HG02763 (cell line): ENCODE data around the gene IMMT.
"Not testable (repeated sequence)": the region's sequence is repeated elsewhere in the genome, so short reads cannot be mapped to it uniquely, and the experiment has no call there.

ENCODE experiments used
- ATAC-seq: cut with Tn5 transposase; IDR thresholded peaks from one replicate; pipeline ENCODE4 v1.9.1; 2021; ENCODE audit warnings: mild to moderate bottlenecking, moderate library complexity; ENCODE audit not compliant: unreplicated experiment

IMMT gene

DNA sequence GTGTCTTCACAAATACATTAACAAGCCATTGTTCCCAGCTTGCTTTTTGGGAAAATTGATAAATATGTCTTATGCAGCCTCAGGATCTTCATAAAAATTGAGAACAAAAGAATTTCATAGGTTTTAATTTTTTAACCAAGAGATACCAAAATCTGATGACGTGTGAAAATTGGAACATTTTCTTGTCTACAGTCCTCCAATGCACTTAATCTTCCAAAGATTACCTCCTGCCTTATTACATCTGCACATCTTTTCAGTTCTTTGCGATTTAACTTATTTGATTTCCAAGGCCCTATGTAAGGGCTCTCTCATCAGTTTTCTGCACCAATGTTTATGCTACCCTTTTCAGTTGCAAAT is 7.1 kb upstream of the IMMT start:
- no peak for ATAC-seq

DNA sequence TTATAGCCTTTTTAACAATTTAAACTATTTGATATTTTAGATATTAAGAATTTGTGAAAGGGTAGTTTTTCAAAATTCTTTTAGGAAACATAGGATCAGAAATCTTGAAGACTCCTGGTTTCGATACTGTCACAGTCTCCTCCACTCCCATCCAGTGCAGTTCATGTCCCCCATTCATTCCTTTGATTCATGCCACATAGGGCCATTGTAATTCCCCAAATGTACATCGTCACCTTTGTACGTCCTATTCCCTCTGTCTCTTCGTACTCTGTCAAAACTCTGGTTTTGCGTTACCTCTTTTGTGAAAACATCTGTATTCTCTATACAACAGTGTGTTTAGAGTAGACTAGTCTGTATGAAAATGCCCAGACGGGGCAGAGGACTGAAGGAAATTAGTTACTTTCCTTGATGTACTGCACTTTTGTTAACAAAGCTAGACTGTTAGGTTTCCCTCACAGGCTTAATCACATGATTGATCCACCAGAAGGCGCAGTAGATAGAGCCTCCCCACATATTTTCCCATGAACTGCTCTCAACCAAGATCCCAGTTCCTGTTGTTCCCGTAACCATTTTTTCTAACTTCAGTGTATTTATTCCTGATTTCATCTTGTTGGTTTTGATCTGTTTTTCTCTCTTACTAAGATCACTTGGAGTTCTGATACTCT is 6.5 kb upstream of the IMMT start:
- no peak for ATAC-seq

DNA sequence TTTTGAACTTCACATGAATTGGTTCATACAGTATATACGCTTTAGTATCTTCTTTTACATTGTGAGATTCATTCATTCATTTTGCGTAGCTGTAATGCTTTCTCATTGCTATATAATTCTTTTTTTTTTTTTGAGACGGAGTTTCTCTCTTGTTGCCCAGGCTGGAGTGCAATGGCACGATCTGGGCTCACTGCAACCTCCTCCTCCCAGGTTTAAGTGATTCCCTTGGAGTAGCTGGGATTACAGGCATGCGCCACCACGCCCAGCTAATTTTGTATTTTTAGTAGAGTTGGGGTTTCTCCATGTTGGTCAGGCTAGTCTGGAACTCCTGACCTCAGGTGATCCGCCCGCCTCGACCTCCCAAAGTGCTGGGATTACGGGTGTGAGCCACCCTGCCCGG is 5.3 kb upstream of the IMMT start:
- ATAC-seq = not testable (repeated sequence)

- ATAC-seq = no peak
Observed at GRCh38 chr2:86199834-86200177, 4.5 kb upstream of the IMMT start.

GRCh38 chr2:86195808-86196387 is 636 bp upstream of the IMMT start:
- no peak for ATAC-seq

DNA sequence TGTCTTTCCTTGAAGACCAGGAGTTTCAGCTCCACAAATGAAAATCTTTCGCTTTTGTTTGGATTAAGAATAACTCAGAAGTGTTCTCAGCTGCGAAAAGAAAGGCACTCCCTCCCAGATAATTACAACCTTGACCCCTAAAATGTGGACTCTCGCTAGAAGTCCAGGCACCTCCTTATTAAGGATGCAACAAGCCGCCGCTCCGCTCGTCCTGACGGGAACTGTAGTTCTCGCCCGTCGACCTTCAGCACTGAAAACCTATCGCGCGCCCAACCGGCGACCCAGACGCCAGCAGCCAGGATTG is 559 bp downstream of the IMMT start:
- no peak for ATAC-seq

DNA sequence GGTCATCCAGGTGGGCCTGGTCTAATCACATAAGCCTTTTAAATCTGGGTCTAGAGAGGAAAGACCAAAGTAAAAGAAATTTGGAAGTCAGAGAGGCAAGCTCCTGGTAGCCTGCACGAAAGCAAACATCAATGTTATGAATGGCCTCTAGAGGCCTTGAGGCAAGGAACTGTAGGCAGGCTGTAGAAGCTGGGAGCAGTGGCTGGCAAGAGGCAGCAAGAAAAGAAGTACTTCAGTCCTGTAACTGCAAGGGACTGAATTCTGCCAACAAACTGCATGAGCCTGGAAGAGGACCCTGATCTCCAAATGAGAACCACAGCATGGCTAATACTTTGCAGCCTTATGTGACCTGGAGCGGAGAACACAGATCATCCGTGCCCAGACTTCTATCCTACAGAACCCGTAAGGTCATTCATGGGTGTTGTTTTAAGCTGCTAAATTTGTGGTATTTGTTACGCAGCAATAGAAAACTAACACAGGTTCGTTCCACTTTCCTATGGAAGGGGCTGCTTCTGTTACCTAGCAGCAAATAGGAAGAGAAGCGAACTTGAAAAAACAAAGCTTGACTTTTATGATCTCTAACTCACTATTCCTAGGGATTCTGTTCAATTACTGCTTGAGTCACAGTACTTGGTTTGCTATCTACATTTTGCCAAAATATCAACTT is 1.2 kb downstream of the IMMT start:
- no peak for ATAC-seq

DNA sequence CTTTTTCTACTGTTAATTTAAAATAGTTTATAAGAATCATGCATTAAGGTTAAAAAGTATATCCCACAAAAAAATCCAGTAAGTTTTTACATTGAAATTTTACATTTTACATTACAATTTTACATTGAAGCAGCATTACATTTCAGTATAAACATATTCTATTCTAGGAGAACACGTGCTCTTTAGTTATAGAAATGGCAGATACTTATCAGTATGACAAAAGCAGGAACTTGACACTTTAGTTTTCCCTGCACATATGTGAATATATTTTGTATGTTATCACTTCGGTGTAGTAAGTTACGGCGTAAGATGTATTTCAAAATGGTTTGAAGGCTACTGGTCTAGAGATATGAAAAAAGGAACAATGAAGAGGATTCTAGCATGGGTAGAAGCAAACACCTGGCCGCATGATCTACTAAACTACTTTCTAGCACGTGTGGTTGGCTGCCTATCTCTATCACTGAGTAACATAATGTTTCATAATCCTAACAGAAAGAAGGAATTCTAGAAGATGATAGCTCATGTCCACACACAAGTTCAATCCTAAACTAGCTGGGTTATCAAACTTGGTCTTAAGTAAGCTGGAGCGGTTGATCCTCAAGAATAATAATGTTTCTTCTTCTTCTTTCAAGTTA is 5.4 kb downstream of the IMMT start:
- ATAC-seq = no peak

DNA sequence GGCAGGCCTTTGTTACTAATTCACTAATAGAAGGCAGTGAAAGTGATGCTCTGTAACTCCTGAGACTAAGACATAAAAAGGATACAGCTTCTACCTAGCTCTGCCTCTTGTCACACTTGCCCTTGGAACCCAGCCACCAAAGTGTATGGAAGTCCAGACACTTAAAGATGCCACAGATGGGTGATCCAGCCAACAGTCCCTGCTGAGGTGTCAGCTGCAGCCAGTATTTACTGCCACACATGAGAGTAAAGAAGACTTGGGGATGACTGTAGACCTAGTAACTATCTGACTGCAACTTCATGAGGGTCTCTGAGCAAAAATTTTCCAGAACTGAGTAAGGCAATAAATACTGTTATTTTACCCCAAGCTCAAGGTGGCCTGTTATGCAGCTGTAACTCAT is 8.8 kb downstream of the IMMT start:
- no peak for ATAC-seq

DNA sequence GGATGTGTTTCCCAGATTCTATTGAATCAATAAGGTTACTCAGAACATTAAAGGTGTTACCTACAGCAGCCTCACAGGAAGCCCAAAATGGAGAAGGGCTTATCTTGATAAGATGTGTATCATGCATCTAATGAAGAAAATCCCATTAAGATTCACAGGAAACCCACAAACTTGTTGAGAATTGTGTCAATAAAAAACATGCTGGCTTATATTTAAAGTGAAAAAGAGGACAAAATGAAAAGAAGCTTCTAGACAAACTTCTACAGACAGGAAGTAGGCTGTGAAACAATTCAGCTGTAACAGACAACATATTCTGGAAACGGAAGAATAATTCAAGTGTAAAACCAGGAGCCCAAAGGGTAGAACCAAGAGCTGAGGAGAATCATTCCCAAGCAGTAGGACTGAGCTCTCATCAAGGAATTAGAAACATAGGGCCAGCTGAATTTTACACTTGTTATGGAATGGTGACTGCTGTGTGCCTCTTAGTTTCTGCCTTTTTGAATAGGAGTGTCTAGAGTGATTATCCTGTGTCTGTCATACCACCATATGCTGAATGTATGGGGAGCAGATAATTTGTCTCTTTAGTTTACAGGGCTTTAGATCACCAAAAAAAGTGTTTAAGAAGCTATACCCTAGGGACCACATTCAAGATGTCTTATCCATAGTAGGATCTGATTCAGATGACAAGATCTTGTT is 9.6 kb downstream of the IMMT start:
- no peak for ATAC-seq

GRCh38 chr2:86176597-86176996 is 18.7 kb downstream of the IMMT start:
- no peak for ATAC-seq

DNA sequence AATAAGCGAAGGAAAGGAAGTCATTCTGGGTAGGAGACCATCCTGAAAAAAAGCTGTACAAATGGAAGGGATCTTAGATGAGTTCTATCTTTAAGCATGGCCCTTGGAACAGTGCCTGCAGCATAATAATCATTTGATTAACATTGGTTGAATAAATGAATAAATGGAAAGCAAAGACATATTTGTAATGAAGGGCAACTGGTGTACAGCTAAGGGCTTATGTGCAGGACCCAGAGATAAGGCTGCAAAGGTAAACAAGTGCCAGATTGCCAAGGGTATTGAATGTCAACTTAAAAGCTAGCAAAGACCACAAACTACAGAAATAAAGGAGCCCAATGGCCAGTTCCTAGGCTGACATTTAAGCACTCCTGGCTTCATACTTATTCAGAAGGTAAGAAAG is 19.4 kb downstream of the IMMT start:
- ATAC-seq = no peak

DNA sequence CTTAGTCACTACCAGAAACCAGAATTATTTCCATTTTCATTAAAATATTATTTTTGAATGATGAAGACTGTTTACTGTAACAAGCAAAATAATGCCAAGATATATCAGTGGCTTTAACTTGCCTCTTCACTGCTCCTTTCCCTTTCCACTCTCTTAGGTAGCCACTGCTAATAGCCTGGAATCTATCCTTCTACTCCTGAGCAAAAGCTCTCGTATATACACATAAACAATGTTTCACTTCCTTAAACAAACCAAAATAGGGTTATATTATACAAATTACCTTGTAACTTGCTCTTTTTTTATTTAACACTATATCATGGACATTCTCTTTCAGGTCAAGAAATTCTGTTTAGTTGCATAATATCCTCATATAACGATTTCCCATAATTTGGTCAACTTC is 20.8 kb downstream of the IMMT start:
- no peak for ATAC-seq

DNA sequence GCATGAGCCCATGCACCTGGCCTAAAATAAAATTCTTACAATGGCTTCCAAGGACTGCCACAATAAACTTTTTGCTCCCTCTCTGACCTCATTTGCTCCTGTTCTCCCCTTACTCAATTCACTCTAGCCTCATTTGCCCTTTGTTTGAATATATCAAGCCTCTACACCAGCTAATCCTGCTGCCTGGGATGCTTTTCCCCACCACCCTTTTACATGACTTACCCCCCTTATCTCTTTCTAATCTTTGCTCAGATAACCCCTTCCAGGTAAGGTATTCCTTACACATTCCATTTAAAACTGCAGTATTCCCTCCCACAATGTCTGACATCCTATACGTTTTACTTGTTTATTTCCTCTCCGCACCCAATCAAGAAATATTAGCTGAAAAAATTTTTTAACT is 22.7 kb downstream of the IMMT start:
- no peak for ATAC-seq

DNA sequence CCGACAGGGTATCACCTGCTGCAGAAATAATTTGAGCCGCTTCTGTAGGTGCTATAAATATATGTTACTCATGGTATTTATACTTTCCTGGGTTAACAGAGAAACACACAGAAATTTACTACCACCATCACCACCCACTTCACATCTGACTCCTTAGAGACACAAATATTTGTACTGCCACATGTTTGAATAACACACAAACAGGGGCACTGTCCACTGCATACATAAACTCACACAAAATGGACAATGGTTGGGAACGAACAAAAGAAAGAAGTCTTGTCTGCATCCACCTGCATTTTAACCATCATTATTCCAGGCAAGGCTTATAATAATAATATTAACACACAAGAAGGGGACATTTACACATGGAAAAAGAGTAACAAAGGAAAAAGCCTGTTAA is 24.0 kb downstream of the IMMT start:
- no peak for ATAC-seq

DNA sequence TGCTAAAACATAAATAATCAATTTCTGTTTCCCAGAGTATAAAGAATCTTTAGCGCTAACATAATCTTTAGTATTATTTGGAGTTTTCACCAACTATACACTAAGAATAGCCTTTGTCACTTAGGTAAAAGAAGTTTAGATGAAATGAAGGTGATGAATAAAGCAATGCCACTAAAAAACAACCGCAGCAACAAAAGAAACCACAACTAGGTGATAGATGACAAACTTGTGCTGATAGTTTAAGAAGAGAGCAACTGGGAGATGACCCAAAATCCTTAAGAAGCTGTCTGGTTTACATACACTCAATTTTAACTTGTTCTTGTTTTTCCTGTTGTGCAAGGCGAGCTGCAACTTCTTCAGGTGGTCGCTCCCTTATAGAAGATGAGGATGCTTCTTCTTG is 24.8 kb downstream of the IMMT start:
- no peak for ATAC-seq

DNA sequence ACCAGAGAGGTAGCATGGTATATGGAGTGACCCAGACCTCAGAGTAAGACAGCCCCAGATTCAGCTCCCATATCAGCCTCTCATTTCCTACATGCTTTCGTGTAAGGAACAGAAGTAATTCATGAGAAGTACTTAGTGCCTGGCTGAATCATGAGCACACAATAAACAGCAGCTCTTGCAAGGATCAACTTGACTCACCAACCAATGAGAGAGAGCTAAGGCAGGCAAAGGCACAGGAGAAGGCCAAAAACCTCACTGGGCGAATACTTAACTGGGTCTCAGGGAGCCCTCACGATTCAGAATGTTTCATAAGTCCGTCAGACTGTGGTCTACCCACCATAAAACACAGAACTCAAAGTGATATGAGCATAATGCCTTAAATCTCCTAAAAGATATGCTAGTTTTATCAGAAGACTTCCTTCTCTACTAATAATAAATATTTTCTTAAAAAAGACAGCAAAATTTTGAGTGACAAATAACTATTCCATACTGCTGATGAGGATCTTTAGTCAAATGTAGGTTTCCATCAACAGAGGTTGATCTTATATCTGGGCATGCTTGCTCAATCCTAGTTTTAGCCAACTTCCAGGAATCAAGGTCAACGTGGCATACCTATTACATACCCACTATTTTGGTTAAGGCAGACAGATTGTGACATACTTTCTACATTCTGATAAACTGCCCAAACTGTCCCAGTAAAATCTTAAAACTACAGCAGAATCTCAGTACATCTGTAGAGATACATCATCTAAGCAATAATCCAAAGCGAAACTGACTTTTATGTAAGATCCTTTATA is 34.9 kb downstream of the IMMT start:
- no peak for ATAC-seq

DNA sequence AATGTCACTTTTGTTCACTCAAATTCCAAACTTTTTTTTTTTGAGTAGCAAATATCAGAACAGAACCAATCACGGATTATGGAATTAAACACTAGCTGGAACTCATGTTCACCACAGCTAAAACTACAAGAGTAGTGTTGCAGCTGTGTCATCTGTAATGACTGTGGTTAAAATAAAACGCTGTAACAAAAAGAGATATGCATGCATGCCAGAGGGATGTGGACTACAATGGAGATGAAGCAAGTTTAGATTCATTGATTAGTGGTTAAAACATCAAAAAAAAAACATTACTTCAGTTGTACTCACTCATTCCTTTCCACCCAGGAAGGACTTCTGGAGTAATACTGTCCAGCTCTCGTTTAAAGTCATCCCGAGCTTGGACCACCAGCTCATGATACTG is 37.0 kb downstream of the IMMT start:
- ATAC-seq = no peak

DNA sequence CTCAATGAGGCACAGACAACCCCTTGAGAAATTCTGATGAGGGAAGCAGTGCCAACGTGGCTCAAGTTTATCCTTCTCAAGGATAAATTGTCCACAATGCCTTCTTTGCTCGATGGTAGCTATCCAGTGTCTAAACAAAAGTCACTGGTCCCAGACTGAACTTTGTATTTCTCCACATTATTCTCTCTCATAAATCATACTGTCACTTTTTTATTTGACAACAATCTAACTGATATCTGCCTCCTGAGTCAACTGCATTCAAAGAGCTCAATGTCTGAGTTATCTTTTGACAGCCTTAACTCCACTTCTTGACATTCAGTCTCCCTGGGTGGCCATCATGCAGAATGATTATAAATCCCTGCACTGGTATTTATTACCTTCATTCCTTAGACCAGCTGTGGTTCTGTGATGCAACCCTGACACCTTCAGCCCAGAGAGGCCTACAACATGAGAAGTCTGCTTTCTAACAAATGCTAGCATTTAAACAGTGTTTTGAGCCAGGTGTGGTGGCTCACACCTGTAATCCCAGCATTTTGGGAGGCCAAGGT is 38.2 kb downstream of the IMMT start:
- no peak for ATAC-seq

DNA sequence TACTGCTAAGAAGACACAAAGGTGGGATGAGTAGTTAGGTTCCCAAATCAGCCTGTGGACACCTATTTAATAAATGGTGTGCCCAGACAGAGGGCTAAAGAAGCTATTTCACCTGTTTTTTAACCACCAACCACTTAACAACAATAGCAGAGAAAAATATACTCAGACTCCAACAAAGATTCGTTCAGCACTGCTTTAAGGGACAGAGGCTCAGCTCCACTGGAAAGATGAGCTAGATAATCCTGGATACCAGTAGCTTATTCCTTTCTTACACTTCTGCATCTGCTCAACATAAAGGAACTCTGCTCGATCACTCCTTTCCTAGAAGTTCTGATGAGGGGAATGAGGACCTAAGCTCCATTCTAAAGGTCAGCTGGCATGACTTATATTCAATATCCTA is 44.8 kb downstream of the IMMT start:
- no peak for ATAC-seq

DNA sequence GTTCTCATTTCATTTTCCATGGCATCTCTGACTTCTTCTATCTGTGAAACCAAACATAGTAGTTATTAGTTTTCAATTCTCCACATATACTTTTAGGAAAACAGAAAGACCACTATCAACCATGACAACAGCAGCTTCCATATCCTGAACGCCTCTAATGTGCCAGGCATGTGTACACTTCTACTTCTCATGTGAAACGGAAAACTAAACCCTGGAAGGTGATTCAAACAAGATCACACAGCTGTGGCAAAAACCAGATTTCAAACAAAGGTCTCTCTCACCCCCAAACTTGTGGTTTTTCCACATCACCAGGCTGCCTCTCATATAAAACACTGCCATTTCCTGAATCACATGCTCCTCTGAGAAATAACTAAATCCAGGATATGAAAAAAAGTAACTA is 47.5 kb downstream of the IMMT start:
- no peak for ATAC-seq
